HEK293 (cell line): ENCODE measurements around the gene SNAP91.

Experiments
- CTCF ChIA-PET: fragments of 350-600 bp; formaldehyde crosslinking; extraction: SDS; loops from one replicate; lab custom pipeline; 2021; ENCODE audit warnings: antibody characterized with exemption; lab: Yijun Ruan, JAX
- POLR2A ChIA-PET: fragments of 300-600 bp; formaldehyde crosslinking; extraction: SDS; loops from one replicate; lab custom pipeline; 2020; ENCODE audit warnings: antibody characterized with exemption, inconsistent platforms; lab: Yijun Ruan, JAX
- H3K27ac ChIP-seq: fragments of 200-500 bp; sonication (Bioruptor generic); 2 replicates; pipeline ENCODE4 v1.5.1; 2014; ENCODE audit warnings: low read depth, low read length, control low read depth, inconsistent platforms; ENCODE audit errors: extremely low read depth
- H3K36me3 ChIP-seq, 2 experiments: fragments of 200-500 bp in 1 of 2; sonication (Bioruptor generic) in 1 of 2; 1 replicate in 1 of 2; 2 replicates in 1 of 2; pipeline ENCODE4 v1.5.1; 2014 to 2017; ENCODE audit warnings: inconsistent platforms in 2 of 2, low read length in 2 of 2; ENCODE audit not compliant: control insufficient read depth in 2 of 2, insufficient read depth in 1 of 2
- H3K4me1 ChIP-seq: fragments of 200-500 bp; sonication (Bioruptor generic); 2 replicates; pipeline ENCODE4 v1.5.1; 2014; ENCODE audit warnings: mild to moderate bottlenecking, low read length, inconsistent platforms; ENCODE audit not compliant: control insufficient read depth, insufficient read depth
- H3K4me3 ChIP-seq: 2 replicates; pipeline ENCODE4 v1.5.1; 2011; ENCODE audit warnings: low read depth, mild to moderate bottlenecking, control low read depth, low read length, moderate library complexity
- H3K9me3 ChIP-seq: fragments of 200-500 bp; sonication (Bioruptor generic); 2 replicates; pipeline ENCODE4 v1.5.1; 2014; ENCODE audit warnings: low read depth, low read length, inconsistent platforms; ENCODE audit not compliant: control insufficient read depth, insufficient read depth
- ZBTB8A ChIP-seq: fragments of 450-650 bp; formaldehyde crosslinking; IDR thresholded peaks from 2 replicates; pipeline ENCODE4 v1.5.1; 2016; ENCODE audit warnings: missing biosample characterization, missing genetic modification characterization
- ZFP69B ChIP-seq: fragments of 450-650 bp; formaldehyde crosslinking; IDR thresholded peaks from 2 replicates; pipeline ENCODE4 v1.5.1; 2016; ENCODE audit warnings: missing biosample characterization, missing genetic modification characterization
- ZNF133 ChIP-seq: fragments of 450-650 bp; formaldehyde crosslinking; IDR thresholded peaks from 2 replicates; pipeline ENCODE4 v1.5.1; 2016; ENCODE audit warnings: missing biosample characterization, missing genetic modification characterization
- ZNF138 ChIP-seq: fragments of 450-650 bp; formaldehyde crosslinking; IDR thresholded peaks from 2 replicates; pipeline ENCODE4 v1.5.1; 2016; ENCODE audit warnings: missing biosample characterization, missing genetic modification characterization, borderline replicate concordance
- ZNF157 ChIP-seq: fragments of 450-650 bp; formaldehyde crosslinking; IDR thresholded peaks from 2 replicates; pipeline ENCODE4 v1.5.1; 2016; ENCODE audit warnings: missing biosample characterization, missing genetic modification characterization
- ZNF175 ChIP-seq: fragments of 450-650 bp; formaldehyde crosslinking; IDR thresholded peaks from 2 replicates; pipeline ENCODE4 v1.5.1; 2016; ENCODE audit warnings: missing biosample characterization, missing genetic modification characterization
- ZNF23 ChIP-seq: fragments of 450-650 bp; formaldehyde crosslinking; IDR thresholded peaks from 2 replicates; pipeline ENCODE4 v1.5.1; 2016; ENCODE audit warnings: missing biosample characterization, missing genetic modification characterization, borderline replicate concordance
- ZNF239 ChIP-seq: fragments of 450-650 bp; formaldehyde crosslinking; IDR thresholded peaks from 2 replicates; pipeline ENCODE4 v1.5.1; 2016; ENCODE audit warnings: missing biosample characterization, missing genetic modification characterization
- ZNF423 ChIP-seq: fragments of 450-650 bp; formaldehyde crosslinking; IDR thresholded peaks from 2 replicates; pipeline ENCODE4 v1.5.1; 2016; ENCODE audit warnings: missing biosample characterization, missing genetic modification characterization
- ZNF544 ChIP-seq: fragments of 450-650 bp; formaldehyde crosslinking; IDR thresholded peaks from 2 replicates; pipeline ENCODE4 v1.5.0; 2017; ENCODE audit warnings: missing biosample characterization, missing genetic modification characterization
- ZNF549 ChIP-seq: fragments of 450-650 bp; IDR thresholded peaks from 2 replicates; pipeline ENCODE4 v1.5.1; 2018; ENCODE audit warnings: missing biosample characterization, missing genetic modification characterization, mild to moderate bottlenecking, inconsistent platforms, moderate library complexity
- ZNF585B ChIP-seq: fragments of 450-650 bp; formaldehyde crosslinking; IDR thresholded peaks from 2 replicates; pipeline ENCODE4 v1.5.1; 2016; ENCODE audit warnings: missing biosample characterization, missing genetic modification characterization
- ZNF624 ChIP-seq: fragments of 450-650 bp; formaldehyde crosslinking; IDR thresholded peaks from 2 replicates; pipeline ENCODE4 v1.5.1; 2017; ENCODE audit warnings: missing biosample characterization, missing genetic modification characterization
- ZNF654 ChIP-seq: fragments of 450-650 bp; formaldehyde crosslinking; IDR thresholded peaks from 2 replicates; pipeline ENCODE4 v1.5.1; 2016; ENCODE audit warnings: low read depth, missing biosample characterization, missing genetic modification characterization
- ZNF660 ChIP-seq: fragments of 450-650 bp; IDR thresholded peaks from 2 replicates; pipeline ENCODE4 v1.5.1; 2018; ENCODE audit warnings: missing biosample characterization, mild to moderate bottlenecking, missing genetic modification characterization
- ZSCAN23 ChIP-seq: fragments of 450-650 bp; formaldehyde crosslinking; IDR thresholded peaks from 2 replicates; pipeline ENCODE4 v1.5.1; 2016; ENCODE audit warnings: missing biosample characterization, missing genetic modification characterization
- ZSCAN30 ChIP-seq: fragments of 450-650 bp; IDR thresholded peaks from 2 replicates; pipeline ENCODE4 v1.5.1; 2018; ENCODE audit warnings: missing biosample characterization, mild to moderate bottlenecking, missing genetic modification characterization, moderate library complexity
- TF ChIP-seq, protein P1 (sequence below): fragments of 450-650 bp; formaldehyde crosslinking; IDR thresholded peaks from 2 replicates; pipeline ENCODE4 v1.5.1; 2016; ENCODE audit warnings: missing biosample characterization, missing genetic modification characterization
- TF ChIP-seq, protein P2 (sequence below): fragments of 450-650 bp; formaldehyde crosslinking; IDR thresholded peaks from 2 replicates; pipeline ENCODE4 v1.5.1; 2017; ENCODE audit warnings: missing biosample characterization, missing genetic modification characterization
- TF ChIP-seq, protein P3 (sequence below): fragments of 450-650 bp; formaldehyde crosslinking; IDR thresholded peaks from 2 replicates; pipeline ENCODE4 v1.5.1; 2017; ENCODE audit warnings: missing biosample characterization, missing genetic modification characterization
- TF ChIP-seq, protein P4 (sequence below): fragments of 450-650 bp; formaldehyde crosslinking; IDR thresholded peaks from 2 replicates; pipeline ENCODE4 v1.5.1; 2016; ENCODE audit warnings: missing biosample characterization, missing genetic modification characterization
- TF ChIP-seq, protein P5 (sequence below): IDR thresholded peaks from 2 replicates; pipeline ENCODE4 v1.6.1; 2011; ENCODE audit warnings: mild to moderate bottlenecking, low read depth, low read length, borderline replicate concordance
- TF ChIP-seq, protein P6 (sequence below): fragments of 450-650 bp; formaldehyde crosslinking; IDR thresholded peaks from 2 replicates; pipeline ENCODE4 v1.5.1; 2016; ENCODE audit warnings: missing biosample characterization, missing genetic modification characterization
- TF ChIP-seq, protein P7 (sequence below): sonication (generic); formaldehyde crosslinking; IDR thresholded peaks from 2 replicates; pipeline ENCODE4 v1.8.1; 2022; ENCODE audit warnings: mild to moderate bottlenecking, moderate library complexity, missing genetic modification reagents

SNAP91 gene

DNA sequence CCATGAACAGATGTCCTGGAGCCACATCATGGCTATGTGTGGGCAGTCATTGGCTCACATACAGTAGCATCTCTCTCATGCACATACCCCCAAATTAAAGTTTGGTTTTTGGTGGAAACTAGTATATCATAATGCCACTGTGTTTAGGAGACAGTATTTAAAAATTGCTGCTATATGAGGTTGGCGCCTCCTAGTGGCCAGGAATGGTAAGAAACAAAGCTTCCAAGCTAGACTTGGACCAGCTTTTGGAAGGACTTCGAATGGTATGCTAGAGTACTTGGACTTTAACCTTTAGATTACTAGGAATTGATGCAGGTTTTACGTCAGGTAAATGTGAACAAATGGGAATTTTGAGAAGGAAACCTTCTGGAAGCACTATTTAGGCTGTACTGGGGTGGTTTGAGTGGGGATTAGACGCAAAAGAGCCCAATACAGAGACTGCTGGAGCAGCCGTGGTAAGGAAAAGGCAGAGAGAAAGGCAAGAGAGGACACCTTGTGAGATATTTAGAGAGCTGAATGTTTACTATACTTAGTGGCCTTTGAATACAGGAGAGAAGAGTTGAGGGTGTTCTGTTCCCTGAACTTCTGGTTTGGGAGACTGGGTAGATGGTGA, 172.8 kb downstream of the SNAP91 start:
- H3K4me1 ChIP-seq: no peaks in the 10 kb centered on the region
- H3K36me3 ChIP-seq: no peaks in the 10 kb centered on the region
- ChIA-PET POLR2A (no interaction called here), CTCF (interaction anchor here (0.6 to 1.5 kb wide), 40 partner anchors 9 to 1685 kb away, joined by 3 to 12 read pairs (median 4); partner anchors contain the start of gene PRSS35)
- no peak overlapping the region for H3K27ac ChIP-seq
- no peaks in the 10 kb centered on the region for H3K9me3 ChIP-seq
- TF ChIP-seq, protein P1, sequence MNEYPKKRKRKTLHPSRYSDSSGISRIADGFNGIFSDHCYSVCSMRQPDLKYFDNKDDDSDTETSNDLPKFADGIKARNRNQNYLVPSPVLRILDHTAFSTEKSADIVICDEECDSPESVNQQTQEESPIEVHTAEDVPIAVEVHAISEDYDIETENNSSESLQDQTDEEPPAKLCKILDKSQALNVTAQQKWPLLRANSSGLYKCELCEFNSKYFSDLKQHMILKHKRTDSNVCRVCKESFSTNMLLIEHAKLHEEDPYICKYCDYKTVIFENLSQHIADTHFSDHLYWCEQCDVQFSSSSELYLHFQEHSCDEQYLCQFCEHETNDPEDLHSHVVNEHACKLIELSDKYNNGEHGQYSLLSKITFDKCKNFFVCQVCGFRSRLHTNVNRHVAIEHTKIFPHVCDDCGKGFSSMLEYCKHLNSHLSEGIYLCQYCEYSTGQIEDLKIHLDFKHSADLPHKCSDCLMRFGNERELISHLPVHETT: no peak
- TF ChIP-seq ZNF624 (tag by site-specific recombination) (no peak), ZNF175 (tag by site-specific recombination) (no peak), ZNF654 (peak; percentile 63), ZNF660 (tag by site-specific recombination) (peak; percentile 63; the same call in 1 of the 2 replicates), ZSCAN23 (tag by site-specific recombination) (no peak), ZBTB8A (tag by site-specific recombination) (no peak), ZNF585B (no peak), ZFP69B (tag by site-specific recombination) (no peak), ZNF133 (tag by site-specific recombination) (no peak), ZSCAN30 (no peak), ZNF549 (tag by site-specific recombination) (no peak), ZNF544 (no peak), ZNF239 (tag by site-specific recombination) (no peak), ZNF157 (no peak), ZNF23 (tag by site-specific recombination) (no peak), ZNF138 (tag by site-specific recombination) (no peak), ZNF423 (tag by site-specific recombination) (no peak)
- TF ChIP-seq, protein P2, sequence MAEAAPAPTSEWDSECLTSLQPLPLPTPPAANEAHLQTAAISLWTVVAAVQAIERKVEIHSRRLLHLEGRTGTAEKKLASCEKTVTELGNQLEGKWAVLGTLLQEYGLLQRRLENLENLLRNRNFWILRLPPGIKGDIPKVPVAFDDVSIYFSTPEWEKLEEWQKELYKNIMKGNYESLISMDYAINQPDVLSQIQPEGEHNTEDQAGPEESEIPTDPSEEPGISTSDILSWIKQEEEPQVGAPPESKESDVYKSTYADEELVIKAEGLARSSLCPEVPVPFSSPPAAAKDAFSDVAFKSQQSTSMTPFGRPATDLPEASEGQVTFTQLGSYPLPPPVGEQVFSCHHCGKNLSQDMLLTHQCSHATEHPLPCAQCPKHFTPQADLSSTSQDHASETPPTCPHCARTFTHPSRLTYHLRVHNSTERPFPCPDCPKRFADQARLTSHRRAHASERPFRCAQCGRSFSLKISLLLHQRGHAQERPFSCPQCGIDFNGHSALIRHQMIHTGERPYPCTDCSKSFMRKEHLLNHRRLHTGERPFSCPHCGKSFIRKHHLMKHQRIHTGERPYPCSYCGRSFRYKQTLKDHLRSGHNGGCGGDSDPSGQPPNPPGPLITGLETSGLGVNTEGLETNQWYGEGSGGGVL (tag by site-specific recombination): no peak
- TF ChIP-seq, protein P3, sequence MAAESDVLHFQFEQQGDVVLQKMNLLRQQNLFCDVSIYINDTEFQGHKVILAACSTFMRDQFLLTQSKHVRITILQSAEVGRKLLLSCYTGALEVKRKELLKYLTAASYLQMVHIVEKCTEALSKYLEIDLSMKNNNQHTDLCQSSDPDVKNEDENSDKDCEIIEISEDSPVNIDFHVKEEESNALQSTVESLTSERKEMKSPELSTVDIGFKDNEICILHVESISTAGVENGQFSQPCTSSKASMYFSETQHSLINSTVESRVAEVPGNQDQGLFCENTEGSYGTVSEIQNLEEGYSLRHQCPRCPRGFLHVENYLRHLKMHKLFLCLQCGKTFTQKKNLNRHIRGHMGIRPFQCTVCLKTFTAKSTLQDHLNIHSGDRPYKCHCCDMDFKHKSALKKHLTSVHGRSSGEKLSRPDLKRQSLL (tag by site-specific recombination): no peak
- TF ChIP-seq, protein P4, sequence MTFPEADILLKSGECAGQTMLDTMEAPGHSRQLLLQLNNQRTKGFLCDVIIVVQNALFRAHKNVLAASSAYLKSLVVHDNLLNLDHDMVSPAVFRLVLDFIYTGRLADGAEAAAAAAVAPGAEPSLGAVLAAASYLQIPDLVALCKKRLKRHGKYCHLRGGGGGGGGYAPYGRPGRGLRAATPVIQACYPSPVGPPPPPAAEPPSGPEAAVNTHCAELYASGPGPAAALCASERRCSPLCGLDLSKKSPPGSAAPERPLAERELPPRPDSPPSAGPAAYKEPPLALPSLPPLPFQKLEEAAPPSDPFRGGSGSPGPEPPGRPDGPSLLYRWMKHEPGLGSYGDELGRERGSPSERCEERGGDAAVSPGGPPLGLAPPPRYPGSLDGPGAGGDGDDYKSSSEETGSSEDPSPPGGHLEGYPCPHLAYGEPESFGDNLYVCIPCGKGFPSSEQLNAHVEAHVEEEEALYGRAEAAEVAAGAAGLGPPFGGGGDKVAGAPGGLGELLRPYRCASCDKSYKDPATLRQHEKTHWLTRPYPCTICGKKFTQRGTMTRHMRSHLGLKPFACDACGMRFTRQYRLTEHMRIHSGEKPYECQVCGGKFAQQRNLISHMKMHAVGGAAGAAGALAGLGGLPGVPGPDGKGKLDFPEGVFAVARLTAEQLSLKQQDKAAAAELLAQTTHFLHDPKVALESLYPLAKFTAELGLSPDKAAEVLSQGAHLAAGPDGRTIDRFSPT (tag by site-specific recombination): no peak
- TF ChIP-seq, protein P5, sequence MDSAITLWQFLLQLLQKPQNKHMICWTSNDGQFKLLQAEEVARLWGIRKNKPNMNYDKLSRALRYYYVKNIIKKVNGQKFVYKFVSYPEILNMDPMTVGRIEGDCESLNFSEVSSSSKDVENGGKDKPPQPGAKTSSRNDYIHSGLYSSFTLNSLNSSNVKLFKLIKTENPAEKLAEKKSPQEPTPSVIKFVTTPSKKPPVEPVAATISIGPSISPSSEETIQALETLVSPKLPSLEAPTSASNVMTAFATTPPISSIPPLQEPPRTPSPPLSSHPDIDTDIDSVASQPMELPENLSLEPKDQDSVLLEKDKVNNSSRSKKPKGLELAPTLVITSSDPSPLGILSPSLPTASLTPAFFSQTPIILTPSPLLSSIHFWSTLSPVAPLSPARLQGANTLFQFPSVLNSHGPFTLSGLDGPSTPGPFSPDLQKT: no peak
- TF ChIP-seq, protein P6, sequence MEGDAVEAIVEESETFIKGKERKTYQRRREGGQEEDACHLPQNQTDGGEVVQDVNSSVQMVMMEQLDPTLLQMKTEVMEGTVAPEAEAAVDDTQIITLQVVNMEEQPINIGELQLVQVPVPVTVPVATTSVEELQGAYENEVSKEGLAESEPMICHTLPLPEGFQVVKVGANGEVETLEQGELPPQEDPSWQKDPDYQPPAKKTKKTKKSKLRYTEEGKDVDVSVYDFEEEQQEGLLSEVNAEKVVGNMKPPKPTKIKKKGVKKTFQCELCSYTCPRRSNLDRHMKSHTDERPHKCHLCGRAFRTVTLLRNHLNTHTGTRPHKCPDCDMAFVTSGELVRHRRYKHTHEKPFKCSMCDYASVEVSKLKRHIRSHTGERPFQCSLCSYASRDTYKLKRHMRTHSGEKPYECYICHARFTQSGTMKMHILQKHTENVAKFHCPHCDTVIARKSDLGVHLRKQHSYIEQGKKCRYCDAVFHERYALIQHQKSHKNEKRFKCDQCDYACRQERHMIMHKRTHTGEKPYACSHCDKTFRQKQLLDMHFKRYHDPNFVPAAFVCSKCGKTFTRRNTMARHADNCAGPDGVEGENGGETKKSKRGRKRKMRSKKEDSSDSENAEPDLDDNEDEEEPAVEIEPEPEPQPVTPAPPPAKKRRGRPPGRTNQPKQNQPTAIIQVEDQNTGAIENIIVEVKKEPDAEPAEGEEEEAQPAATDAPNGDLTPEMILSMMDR: 0 out of 2 replicates have a peak, but pooled peaks have one; percentile 39
- TF ChIP-seq, protein P7, sequence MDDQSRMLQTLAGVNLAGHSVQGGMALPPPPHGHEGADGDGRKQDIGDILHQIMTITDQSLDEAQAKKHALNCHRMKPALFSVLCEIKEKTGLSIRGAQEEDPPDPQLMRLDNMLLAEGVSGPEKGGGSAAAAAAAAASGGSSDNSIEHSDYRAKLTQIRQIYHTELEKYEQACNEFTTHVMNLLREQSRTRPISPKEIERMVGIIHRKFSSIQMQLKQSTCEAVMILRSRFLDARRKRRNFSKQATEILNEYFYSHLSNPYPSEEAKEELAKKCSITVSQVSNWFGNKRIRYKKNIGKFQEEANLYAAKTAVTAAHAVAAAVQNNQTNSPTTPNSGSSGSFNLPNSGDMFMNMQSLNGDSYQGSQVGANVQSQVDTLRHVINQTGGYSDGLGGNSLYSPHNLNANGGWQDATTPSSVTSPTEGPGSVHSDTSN (CRISPR knock-in tag): no peak
- H3K4me3 ChIP-seq: no peak overlapping the region
